Parathyroid adenoma (tissue), 2 donors: ENCODE data around the gene CCDC107.

ENCODE experiments used
- H2AFZ ChIP-seq: fragments of 300-600 bp; sonication (generic); one replicate; pipeline ENCODE4 v1.7.0; 2017; ENCODE audit warnings: antibody characterized with exemption, mild to moderate bottlenecking
- H3K27ac ChIP-seq: fragments of 300-600 bp; sonication (generic); one replicate; pipeline ENCODE4 v1.7.0; 2017
- H3K27me3 ChIP-seq: fragments of 300-600 bp; sonication (generic); one replicate; pipeline ENCODE4 v1.7.0; 2017; ENCODE audit warnings: low read length; ENCODE audit not compliant: control insufficient read depth, insufficient read depth
- H3K36me3 ChIP-seq: fragments of 300-600 bp; sonication (generic); one replicate; pipeline ENCODE4 v1.7.0; 2017; ENCODE audit warnings: low read length; ENCODE audit not compliant: control insufficient read depth, insufficient read depth
- H3K4me1 ChIP-seq: fragments of 300-600 bp; sonication (generic); one replicate; pipeline ENCODE4 v1.7.0; 2017; ENCODE audit warnings: control low read depth
- H3K4me2 ChIP-seq: fragments of 300-600 bp; sonication (generic); one replicate; pipeline ENCODE4 v1.7.0; 2017; ENCODE audit warnings: low read length
- H3K4me3 ChIP-seq: fragments of 300-600 bp; sonication (generic); one replicate; pipeline ENCODE4 v1.7.0; 2017; ENCODE audit warnings: low read depth, low read length
- H3K79me2 ChIP-seq: fragments of 300-600 bp; sonication (generic); one replicate; pipeline ENCODE4 v1.7.0; 2017; ENCODE audit warnings: control low read depth
- H3K9ac ChIP-seq: fragments of 300-600 bp; sonication (generic); one replicate; pipeline ENCODE4 v1.7.0; 2017; ENCODE audit warnings: mild to moderate bottlenecking
- H3K9me3 ChIP-seq: fragments of 300-600 bp; sonication (generic); one replicate; pipeline ENCODE4 v1.7.0; 2017; ENCODE audit warnings: low read length; ENCODE audit not compliant: control insufficient read depth
- CTCF ChIP-seq: fragments of 300-600 bp; sonication (generic); IDR thresholded peaks from one replicate; pipeline ENCODE4 v1.7.0; 2017; ENCODE audit warnings: antibody characterized with exemption, mild to moderate bottlenecking
- donor health status: primary hyperparathyroidism.

The CCDC107 gene

GRCh38 chr9:35646533-35647265 lies 11.4 kb upstream of the CCDC107 start:
- TF ChIP-seq CTCF: peak; percentile 79
- Histone ChIP-seq H2AFZ (peak overlapping the region; percentile 90), H3K36me3 (no peaks in the 10 kb centered on the region), H3K27me3 (no peaks in the 10 kb centered on the region), H3K4me2 (peak overlapping the region; percentile 94), H3K9me3 (no peaks in the 10 kb centered on the region), H3K79me2 (no peaks in the 10 kb centered on the region), H3K4me3 (peak overlapping the region; percentile 97), H3K9ac (peak overlapping the region; percentile 21), H3K27ac (peak overlapping the region; percentile 71), H3K4me1 (peaks cover 3% of the 10 kb centered on the region)

- no peak overlapping the region for H3K27ac ChIP-seq
- H3K4me2 ChIP-seq: no peak overlapping the region
- H2AFZ ChIP-seq: no peak overlapping the region
- no peak overlapping the region for H3K4me3 ChIP-seq
- H3K9ac ChIP-seq: no peak overlapping the region
- H3K4me1 ChIP-seq: peaks cover 3% of the 10 kb centered on the region
- no peak for TF ChIP-seq CTCF
- H3K79me2 ChIP-seq: no peaks in the 10 kb centered on the region
- H3K36me3 ChIP-seq: no peaks in the 10 kb centered on the region
- no peaks in the 10 kb centered on the region for H3K27me3 ChIP-seq
- H3K9me3 ChIP-seq: no peaks in the 10 kb centered on the region
Observed at GRCh38 chr9:35649431-35650340, 8.4 kb upstream of the CCDC107 start.

- Histone ChIP-seq H3K27ac (no peak within 1 kb of the TSS), H3K4me3 (no peak within 1 kb of the TSS)
- TF ChIP-seq CTCF: no peak
Observed at GRCh38 chr9:35650341-35651158, 7.5 kb upstream of the CCDC107 start, which contains the start of gene SIT1. TSS of gene SIT1 (minus strand) at chr9:35650931. CDS start at chr9:35650853, 78 bp downstream.

GRCh38 chr9:35651956-35652828 lies 5.9 kb upstream of the CCDC107 start:
- Histone ChIP-seq H3K4me1 (peaks cover 2% of the 10 kb centered on the region), H3K27me3 (no peaks in the 10 kb centered on the region), H2AFZ (no peak overlapping the region), H3K9ac (no peak overlapping the region), H3K9me3 (no peaks in the 10 kb centered on the region), H3K4me2 (no peak overlapping the region), H3K36me3 (no peaks in the 10 kb centered on the region), H3K79me2 (no peaks in the 10 kb centered on the region), H3K27ac (no peak overlapping the region), H3K4me3 (no peak overlapping the region)
- no peak for TF ChIP-seq CTCF

More at GRCh38 chr9:35650341-35651158, 7.5 kb upstream of the CCDC107 start, which contains the start of gene SIT1:
- H3K36me3 ChIP-seq: no peaks in the 10 kb centered on the region
- no peak within 1 kb of the TSS for H3K4me2 ChIP-seq
- H2AFZ ChIP-seq: no peak within 1 kb of the TSS
- H3K9me3 ChIP-seq: no peaks in the 10 kb centered on the region
- H3K9ac ChIP-seq: no peak within 1 kb of the TSS
- H3K27me3 ChIP-seq: no peaks in the 10 kb centered on the region
- H3K79me2 ChIP-seq: no peaks in the 10 kb centered on the region
- H3K4me1 ChIP-seq: peaks cover 3% of the 10 kb centered on the region
